Subcutaneous adipose tissue (tissue), 4 donors: Measurements from ENCODE around the gene IL27RA. TPM values are rescaled to one million over a fixed set of nuclear protein-coding genes. Genes with fewer than 3 reads are reported as not detected.

Source experiments
- total RNA-seq, 4 donors: library from RNA; depleted of rRNA; stranded (reverse); fragments of >200 nt; gene quantifications; one replicate each; pipeline ENCODE4 v1.1.0, GENCODE V29; 2016
- TF ChIP-seq, protein P1 (sequence below): fragments of 450-650 bp; IDR thresholded peaks from one replicate; pipeline ENCODE4 v1.5.1; 2016; ENCODE audit warnings: low read depth, mild to moderate bottlenecking, control low read depth, antibody characterized with exemption, moderate library complexity

Gene IL27RA
- total RNA-seq, 4 donors from 2014 or later: 4.1 to 7.0 (median 6.2) TPM

DNA sequence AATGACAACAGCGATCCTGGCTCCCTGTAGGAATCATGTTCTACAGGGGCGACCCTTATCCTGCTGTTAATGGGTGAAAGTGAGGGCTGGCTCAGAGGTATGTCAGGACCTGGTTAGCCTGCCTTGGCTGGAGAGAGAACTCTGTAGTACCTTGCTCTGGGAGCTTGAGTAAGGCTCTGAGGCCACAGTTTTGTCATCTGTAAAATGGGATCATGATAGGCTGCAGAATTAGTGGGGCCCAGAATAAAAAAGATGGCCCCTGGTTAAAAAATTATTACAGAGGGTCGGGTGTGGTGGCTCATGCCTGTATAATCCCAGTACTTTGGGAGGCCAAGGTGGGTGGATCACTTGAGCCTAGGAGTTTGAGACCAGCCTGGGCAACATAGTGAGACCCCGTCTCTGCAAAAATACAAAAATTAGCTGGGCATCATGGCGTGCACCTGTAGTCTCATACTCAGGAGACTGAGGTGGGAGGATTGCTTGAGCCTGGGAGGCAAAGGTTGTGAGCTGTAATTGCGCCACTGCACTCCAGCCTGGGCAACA lies 69.5 kb downstream of the IL27RA start:
- TF ChIP-seq, protein P1, sequence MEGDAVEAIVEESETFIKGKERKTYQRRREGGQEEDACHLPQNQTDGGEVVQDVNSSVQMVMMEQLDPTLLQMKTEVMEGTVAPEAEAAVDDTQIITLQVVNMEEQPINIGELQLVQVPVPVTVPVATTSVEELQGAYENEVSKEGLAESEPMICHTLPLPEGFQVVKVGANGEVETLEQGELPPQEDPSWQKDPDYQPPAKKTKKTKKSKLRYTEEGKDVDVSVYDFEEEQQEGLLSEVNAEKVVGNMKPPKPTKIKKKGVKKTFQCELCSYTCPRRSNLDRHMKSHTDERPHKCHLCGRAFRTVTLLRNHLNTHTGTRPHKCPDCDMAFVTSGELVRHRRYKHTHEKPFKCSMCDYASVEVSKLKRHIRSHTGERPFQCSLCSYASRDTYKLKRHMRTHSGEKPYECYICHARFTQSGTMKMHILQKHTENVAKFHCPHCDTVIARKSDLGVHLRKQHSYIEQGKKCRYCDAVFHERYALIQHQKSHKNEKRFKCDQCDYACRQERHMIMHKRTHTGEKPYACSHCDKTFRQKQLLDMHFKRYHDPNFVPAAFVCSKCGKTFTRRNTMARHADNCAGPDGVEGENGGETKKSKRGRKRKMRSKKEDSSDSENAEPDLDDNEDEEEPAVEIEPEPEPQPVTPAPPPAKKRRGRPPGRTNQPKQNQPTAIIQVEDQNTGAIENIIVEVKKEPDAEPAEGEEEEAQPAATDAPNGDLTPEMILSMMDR: no peak

DNA sequence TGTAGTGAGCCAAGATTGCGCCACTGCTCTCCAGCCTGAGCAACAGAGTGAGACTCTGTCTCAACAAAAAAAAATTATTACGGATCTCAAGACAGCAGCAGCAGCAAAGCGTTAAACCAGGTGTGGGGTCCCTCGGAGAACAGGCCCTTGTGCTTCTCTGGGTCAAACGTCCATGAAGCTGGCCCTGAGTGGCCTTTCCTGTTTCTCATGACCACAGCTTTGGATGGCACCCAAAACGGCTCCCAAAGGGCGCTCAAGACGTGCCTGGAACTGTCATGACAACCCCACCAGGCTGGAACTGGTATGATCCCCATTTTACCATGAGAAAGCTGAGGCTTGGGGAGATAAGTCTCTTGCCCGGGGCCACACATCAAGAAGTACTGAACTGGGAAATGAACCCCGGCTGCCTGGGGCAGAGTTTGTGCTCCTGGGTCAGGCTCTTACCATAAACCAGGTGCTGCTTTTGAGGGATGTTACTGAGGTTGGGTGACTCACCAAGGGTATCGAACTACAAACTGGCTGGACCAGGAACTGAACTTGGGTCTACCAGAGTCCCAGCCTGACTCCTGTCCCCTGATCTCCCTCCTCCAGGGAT lies 70.6 kb downstream of the IL27RA start:
- TF ChIP-seq, protein P1: no peak

DNA sequence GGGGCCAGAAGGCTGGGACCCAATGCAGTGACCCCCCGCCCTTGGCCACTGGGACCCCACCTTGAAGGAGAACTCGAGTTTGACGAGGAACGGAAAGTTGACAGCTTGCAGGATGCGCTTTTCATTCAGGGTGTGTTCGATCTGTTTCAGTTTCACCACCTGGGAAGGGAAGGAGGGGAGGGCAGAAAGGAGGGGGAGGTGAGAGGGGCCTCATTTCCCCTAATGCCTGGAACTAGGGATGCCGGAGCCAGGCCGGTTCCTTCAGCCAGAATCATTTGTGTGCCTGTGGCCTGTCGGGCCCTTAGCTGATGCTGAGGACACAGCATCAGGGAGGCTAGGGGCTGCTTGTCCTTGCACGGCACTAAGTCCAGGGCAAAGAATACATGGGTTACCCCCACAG lies 71.2 kb downstream of the IL27RA start:
- TF ChIP-seq, protein P1: no peak

Other genes starting within 250 kb of the IL27RA start
- gene ZSWIM4, start 236.3 kb upstream of the IL27RA start, total RNA-seq: 1 to 10 TPM; 1.6 to 4.7 (median 1.9) TPM
- gene NANOS3, start 154.6 kb upstream of the IL27RA start, total RNA-seq: not detected
- 1 to 10 TPM in 2 of 4 donors, under 1 TPM in 1, not detected in 1; 0.66 to 3.0 (median 1.0) TPM for gene BRME1, start 125.6 kb upstream of the IL27RA start, total RNA-seq
- 10 to 100 TPM; 15.2 to 36.2 (median 16.5) TPM for gene CC2D1A, start 125.6 kb upstream of the IL27RA start, total RNA-seq
- 1 to 10 TPM in 1 of 4 donors, under 1 TPM in 3; 0.44 to 1.1 (median 0.91) TPM for gene PODNL1, start 93.3 kb upstream of the IL27RA start, total RNA-seq
- 10 to 100 TPM in 3 of 4 donors, 1 to 10 TPM in 1; 8.4 to 17.3 (median 12.0) TPM for gene DCAF15, start 79.3 kb upstream of the IL27RA start, total RNA-seq
- 1 to 10 TPM; 2.2 to 4.1 (median 2.2) TPM for gene RFX1, start 25.4 kb upstream of the IL27RA start, total RNA-seq
- gene RLN3, start 3.6 kb upstream of the IL27RA start, total RNA-seq: not detected
- gene PALM3, start 30.3 kb downstream of the IL27RA start, total RNA-seq: not detected
- 1 to 10 TPM in 3 of 4 donors, not detected in 1; 1.3 to 3.7 (median 3.6) TPM for gene MISP3, start 41.0 kb downstream of the IL27RA start, total RNA-seq
- not detected for gene C19orf67, start 54.0 kb downstream of the IL27RA start, total RNA-seq
- gene SAMD1, start 59.0 kb downstream of the IL27RA start, total RNA-seq: 10 to 100 TPM in 3 of 4 donors, 1 to 10 TPM in 1; 8.6 to 21.9 (median 11.3) TPM
- gene PRKACA, start 86.0 kb downstream of the IL27RA start, total RNA-seq: 10 to 100 TPM; 37.3 to 81.8 (median 45.6) TPM
- under 1 TPM in 3 of 4 donors, not detected in 1; 0.34 to 0.82 (median 0.66) TPM for gene ASF1B, start 104.8 kb downstream of the IL27RA start, total RNA-seq
- 10 to 100 TPM in 2 of 4 donors, 1 to 10 TPM in 2; 8.2 to 25.2 (median 11.4) TPM for gene ADGRL1, start 174.4 kb downstream of the IL27RA start, total RNA-seq